Left lobe of liver (tissue), 2 donors: ENCODE data around the gene FGF11. TPM values are rescaled to one million over a fixed set of nuclear protein-coding genes. Genes with fewer than 3 reads are reported as not detected.
"Not testable (repeated sequence)": the region's sequence is repeated elsewhere in the genome, so short reads cannot be mapped to it uniquely, and the experiment has no call there.

Source experiments
- ATAC-seq: fragments of 200-7000 bp; cut with Tn5 transposase; one replicate; pipeline ENCODE4 v1.9.1; 2020; ENCODE audit warnings: mild to moderate bottlenecking, moderate library complexity
- DNase-seq: peaks from one replicate; pipeline ENCODE4 v3.0.0-alpha.2; 2020; ENCODE audit warnings: low spot score
- total RNA-seq: library from RNA; stranded (reverse); gene quantifications from one replicate; pipeline ENCODE4 v1.2.1, GENCODE V29; 2021
- donor health status: DM: no; HTN: no; CAD: no; lungs with moderate emphysema.
- donor health status: DM: no; HTN: yes; CAD: no.

FGF11 gene
- total RNA-seq, 1 donor from 2014 or later, result 0.86 TPM

GRCh38 chr17:7477392-7478275 is 38.3 kb downstream of the FGF11 start:
- ATAC-seq (no peak), DNase-seq (no peak)

GRCh38 chr17:7478276-7479212 is 39.2 kb downstream of the FGF11 start:
- DNase-seq (no peak), ATAC-seq (peak; percentile 30)

- DNase-seq, result no peak
- ATAC-seq, result peak; percentile 10
These were observed 40.1 kb downstream of the FGF11 start, which contains the start of gene ZBTB4 for GRCh38 chr17:7479213-7480088. Gene ZBTB4 (minus strand): TSS chr17:7479631. CDS start chr17:7466801, 12,830 bp downstream.

- DNase-seq (no peak), ATAC-seq (no peak)
These were observed 40.7 kb downstream of the FGF11 start for GRCh38 chr17:7480089-7480384.

GRCh38 chr17:7481275-7481674 is 42.0 kb downstream of the FGF11 start, which contains the start of gene SLC35G6:
Gene SLC35G6 (plus strand): TSS chr17:7481446. CDS start chr17:7481517, 71 bp downstream.
- not testable (repeated sequence) for DNase-seq, ATAC-seq

- not testable (repeated sequence) for DNase-seq, ATAC-seq
These were observed 42.8 kb downstream of the FGF11 start for GRCh38 chr17:7481842-7482741.

- not testable (repeated sequence) for DNase-seq, ATAC-seq
These were observed 43.4 kb downstream of the FGF11 start for GRCh38 chr17:7482742-7483088.

- DNase-seq, result peak; percentile 94
- ATAC-seq, result peak; percentile 72
These were observed 44.1 kb downstream of the FGF11 start for GRCh38 chr17:7483255-7484066.

GRCh38 chr17:7484067-7484918 is 45.0 kb downstream of the FGF11 start, which contains the start of gene POLR2A:
Gene POLR2A (plus strand): TSS chr17:7484366.
- DNase-seq, result peak; percentile 99
- ATAC-seq, result peak; percentile 81

- no peak for ATAC-seq
- no peak for DNase-seq
These were observed 45.6 kb downstream of the FGF11 start for GRCh38 chr17:7484919-7485377.

- ATAC-seq, result no peak
- DNase-seq, result no peak
These were observed 46.9 kb downstream of the FGF11 start for GRCh38 chr17:7486181-7486580.

- ATAC-seq, result no peak
- DNase-seq, result no peak
These were observed 50.8 kb downstream of the FGF11 start for GRCh38 chr17:7490144-7490543.

- DNase-seq, result no peak
- peak; percentile 41 for ATAC-seq
These were observed 52.3 kb downstream of the FGF11 start for GRCh38 chr17:7491583-7491982.

GRCh38 chr17:7493941-7494340 is 54.6 kb downstream of the FGF11 start:
- DNase-seq (no peak), ATAC-seq (no peak)
